Motor neuron (in vitro differentiated cells): ENCODE measurements around the gene C10orf90. TPM values are rescaled to one million over a fixed set of nuclear protein-coding genes. Genes with fewer than 3 reads are reported as not detected.

Experiments used
- ATAC-seq, 8 experiments: fragments of 200-7000 bp; cut with Tn5 transposase; replicated peaks in 6 of 8; 2 replicates each; pipeline ENCODE4 v1.8.0; 2021; ENCODE audit warnings: mild to moderate bottlenecking in 8 of 8, moderate library complexity in 8 of 8
- H3K27ac ChIP-seq, 2 donors: fragments of 250-450 bp; sonication (Bioruptor Pico); 2 replicates each; pipeline ENCODE4 v1.9.0; 2021; ENCODE audit warnings: antibody characterized with exemption in 2 of 2, mild to moderate bottlenecking in 2 of 2, moderate library complexity in 1 of 2
- H3K4me1 ChIP-seq, 2 donors: fragments of 250-450 bp; sonication (Bioruptor Pico); replicated peaks in 1 of 2; 2 replicates each; pipeline ENCODE4 v1.6.1; 2021; ENCODE audit warnings: antibody characterized with exemption in 2 of 2, mild to moderate bottlenecking in 2 of 2, moderate library complexity in 1 of 2
- H3K4me3 ChIP-seq, 5 donors: fragments of 250-450 bp; sonication (Bioruptor Pico); 2 replicates each; pipeline ENCODE4 v1.9.0; 2021; ENCODE audit warnings: antibody characterized with exemption in 5 of 5, mild to moderate bottlenecking in 5 of 5, moderate library complexity in 4 of 5
- WGBS, 10 experiments: fragments of 450-650 bp; shearing (Covaris generic); methylation state at CpG; one replicate each; pipeline ENCODE4 v1.0.0; 2022; 5-methylcytosine and 5-hydroxymethylcytosine counted together
- in situ Hi-C, 9 experiments: fragments of 400-800 bp; cut with MboI; loops; one replicate each; pipeline ENCODE4 v1.15.0; 2021; ENCODE audit warnings: low sequenced_read_pairs in 9 of 9, low pct_unique_long_range_greater_than_20kb in 2 of 9; ENCODE audit not compliant: unreplicated experiment in 9 of 9
- total RNA-seq, 8 experiments: library from RNA; unstranded; fragments of 300-600 nt; gene quantifications; 2 replicates each; pipeline versions ENCODE4 v1.2.3 to v1.2.4, GENCODE V29; 2022

C10orf90 gene
- total RNA-seq, 8 experiments from 2014 or later = 0.05 to 0.36 (median 0.23) TPM

- peak overlapping the region; percentile 35 to 55 for H3K27ac ChIP-seq
- in situ Hi-C loops = no loop called here
- ATAC-seq = no peak
- H3K4me3 ChIP-seq = no peak overlapping the region
- 80 to 100% methylated on average over 1 of the region's 1 CpG; no CpG with 5 or more reads in 8 of the 10 experiments for WGBS, 10 experiments
- peaks cover 12 to 24% of the 10 kb centered on the region in 2 donors for H3K4me1 ChIP-seq
Measured at GRCh38 chr10:126617208-126617607, 53.3 kb downstream of the C10orf90 start.

DNA sequence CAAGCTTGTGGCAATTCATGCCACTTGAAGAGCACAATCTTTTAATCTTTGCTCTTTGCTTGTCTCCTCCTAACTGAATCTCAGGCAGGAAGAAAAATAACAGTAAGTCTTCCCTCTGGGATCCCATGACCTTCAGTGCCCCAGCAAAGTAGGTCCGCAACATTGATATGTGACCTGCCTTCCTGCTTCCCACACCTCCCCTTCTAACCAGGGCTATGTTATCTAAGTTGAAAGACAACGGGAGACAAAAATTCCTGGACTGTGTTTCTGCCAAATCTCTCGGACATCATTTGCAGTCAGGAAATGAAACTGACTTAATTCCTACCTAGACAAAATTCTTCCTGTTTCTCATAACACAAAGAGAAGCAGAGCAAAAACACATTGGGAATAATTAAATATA lies 53.8 kb downstream of the C10orf90 start:
- in situ Hi-C loops = no loop called here
- ATAC-seq = no peak

DNA sequence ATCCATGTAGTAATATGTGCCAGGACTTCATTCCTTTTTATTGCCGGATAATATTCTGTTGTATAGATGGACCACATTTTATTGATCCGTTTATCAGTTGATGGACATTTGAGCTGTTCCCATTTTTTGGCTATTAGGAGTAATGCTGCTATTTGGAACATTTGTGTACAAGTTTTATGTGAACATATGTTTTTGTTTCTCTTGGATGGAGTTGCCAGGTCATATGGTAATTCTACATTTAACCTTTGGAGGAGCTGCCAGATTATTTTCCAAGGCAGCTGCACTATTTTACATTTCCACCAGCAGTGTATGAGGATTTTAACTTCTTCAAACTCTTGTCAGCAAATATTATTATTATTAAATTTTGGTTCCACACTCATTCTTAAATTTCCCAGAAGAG lies 59.2 kb downstream of the C10orf90 start:
- peak in 1 of 8 experiments; percentile 55 for ATAC-seq
- H3K4me3 ChIP-seq = no peak overlapping the region
- no peak overlapping the region for H3K27ac ChIP-seq
- in situ Hi-C loops = no loop called here
- WGBS, 10 experiments = 7 to 100% (median 92%) methylated on average over 1 to 2 of the region's 2 CpGs; no CpG with 5 or more reads in 3 of the 10 experiments
- peaks cover 0 to 2% of the 10 kb centered on the region in 2 donors for H3K4me1 ChIP-seq

More for the DNA sequence above, 53.8 kb downstream of the C10orf90 start:
- no peak overlapping the region for H3K27ac ChIP-seq
- no peak overlapping the region for H3K4me3 ChIP-seq
- peaks cover 12 to 24% of the 10 kb centered on the region in 2 donors for H3K4me1 ChIP-seq
- 50 to 100% (median 82%) methylated on average over 1 to 3 of the region's 3 CpGs for WGBS, 10 experiments

DNA sequence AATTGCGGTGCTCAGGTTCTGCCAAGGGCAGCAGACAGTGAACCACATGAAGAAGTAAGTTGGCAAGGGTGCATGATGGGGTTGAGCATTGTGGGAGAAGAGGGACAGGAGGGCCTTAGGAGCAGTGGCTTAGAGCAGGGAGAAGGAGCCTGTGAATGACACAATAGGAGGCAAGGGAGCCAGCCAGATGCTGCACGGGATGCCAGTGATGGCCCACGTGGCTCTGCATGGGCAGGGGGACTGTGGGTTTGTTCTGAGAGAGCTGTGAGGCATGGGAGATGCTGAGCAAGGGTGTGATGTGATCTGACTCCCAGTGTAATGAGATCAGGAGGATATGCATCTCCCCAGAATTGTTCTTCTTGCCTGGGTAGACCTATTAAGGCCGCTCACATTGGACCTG lies 60.9 kb downstream of the C10orf90 start:
- Histone ChIP-seq H3K4me3 (no peak overlapping the region), H3K27ac (no peak overlapping the region), H3K4me1 (no peaks in the 10 kb centered on the region)
- ATAC-seq = no peak
- in situ Hi-C loops = no loop called here
- WGBS, 10 experiments = 17 to 83% (median 74%) methylated on average over 1 to 4 of the region's 4 CpGs; no CpG with 5 or more reads in 6 of the 10 experiments

DNA sequence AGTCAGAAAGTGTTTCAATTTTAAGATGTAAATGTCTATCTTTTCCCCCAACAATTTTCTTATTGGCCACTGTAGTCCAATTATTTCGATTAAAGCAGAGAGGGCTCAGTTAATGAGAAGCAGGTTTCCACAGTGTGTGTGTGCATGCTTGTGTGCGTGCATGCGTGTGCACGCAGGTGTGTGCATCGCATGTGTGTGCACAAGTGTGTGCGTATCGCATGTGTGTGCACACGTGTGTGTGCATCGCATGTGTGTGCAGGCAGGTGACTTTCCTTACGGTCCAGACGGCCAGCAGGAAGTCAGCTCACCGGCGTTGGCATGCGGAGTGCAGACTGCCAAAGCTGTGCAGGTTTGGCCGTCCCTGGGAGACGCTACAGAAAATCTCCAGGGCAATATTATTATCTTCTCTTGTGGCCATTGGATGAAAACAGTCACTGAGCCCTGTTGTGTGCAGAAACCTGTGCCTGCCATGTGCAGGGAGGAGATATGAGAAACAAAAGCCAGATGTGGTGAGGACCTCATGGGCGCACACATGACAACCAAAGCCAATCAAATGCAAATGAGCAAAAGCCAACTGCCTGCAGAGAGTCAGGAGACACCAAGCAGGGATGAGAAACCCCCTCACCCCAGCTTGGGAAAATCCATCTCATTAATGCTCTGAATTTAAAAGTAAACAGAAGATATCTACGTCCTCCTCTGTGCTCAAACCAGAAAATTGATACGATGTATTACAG lies 70.4 kb downstream of the C10orf90 start:
- in situ Hi-C loops = no loop called here
- peak in 4 of 8 experiments; percentile 23 to 83 (median 56) for ATAC-seq
- Histone ChIP-seq H3K4me3 (no peak overlapping the region), H3K4me1 (peaks cover 6 to 12% of the 10 kb centered on the region in 2 donors), H3K27ac (no peak overlapping the region)
- WGBS, 10 experiments = 50 to 94% (median 63%) methylated on average over 1 to 13 of the region's 19 CpGs; no CpG with 5 or more reads in 1 of the 10 experiments

- Histone ChIP-seq H3K4me3 (no peak overlapping the region), H3K27ac (no peak overlapping the region), H3K4me1 (peaks cover 6 to 12% of the 10 kb centered on the region in 2 donors)
- peak in 7 of 8 experiments; percentile 17 to 88 (median 42) for ATAC-seq
- WGBS, 10 experiments = 33 to 88% (median 66%) methylated on average over 1 to 3 of the region's 3 CpGs; no CpG with 5 or more reads in 4 of the 10 experiments
- in situ Hi-C loops = no loop called here
Measured at GRCh38 chr10:126598009-126598408, 72.5 kb downstream of the C10orf90 start.

DNA sequence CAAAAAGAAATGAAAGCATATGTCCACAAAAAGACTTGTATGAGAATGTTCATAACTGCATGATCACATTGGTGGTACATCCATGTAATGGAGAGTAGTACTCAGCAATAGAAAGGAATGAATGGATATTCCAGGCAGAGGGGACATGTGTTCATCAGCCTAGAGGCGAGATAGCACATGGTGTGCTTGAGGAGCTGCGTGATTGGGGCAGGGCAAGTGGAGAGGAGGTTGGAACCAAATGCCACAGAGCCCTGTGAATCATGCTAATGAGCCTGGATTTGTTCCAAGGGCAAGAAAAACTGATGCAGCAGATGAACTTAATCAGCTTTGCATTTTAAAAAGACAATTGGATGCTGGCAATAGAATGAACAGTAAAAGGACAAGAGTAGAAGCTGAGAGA lies 73.3 kb downstream of the C10orf90 start:
- Histone ChIP-seq H3K4me1 (peaks cover 6 to 12% of the 10 kb centered on the region in 2 donors), H3K27ac (no peak overlapping the region), H3K4me3 (no peak overlapping the region)
- ATAC-seq = peak in 4 of 8 experiments; percentile 41 to 79 (median 58)
- WGBS, 10 experiments = 20 to 100% (median 80%) methylated on average over 1 to 2 of the region's 2 CpGs; no CpG with 5 or more reads in 3 of the 10 experiments
- in situ Hi-C loops = no loop called here

- in situ Hi-C loops = no loop called here
- no peak overlapping the region for H3K4me3 ChIP-seq
- WGBS, 10 experiments = 56 to 100% (median 93%) methylated on average over 1 to 3 of the region's 3 CpGs
- no peak overlapping the region for H3K27ac ChIP-seq
- peak in 2 of 8 experiments; percentile 15 to 48 for ATAC-seq
- peaks cover 2 to 5% of the 10 kb centered on the region in 2 donors for H3K4me1 ChIP-seq
Measured at GRCh38 chr10:126596472-126597016, 73.9 kb downstream of the C10orf90 start.

DNA sequence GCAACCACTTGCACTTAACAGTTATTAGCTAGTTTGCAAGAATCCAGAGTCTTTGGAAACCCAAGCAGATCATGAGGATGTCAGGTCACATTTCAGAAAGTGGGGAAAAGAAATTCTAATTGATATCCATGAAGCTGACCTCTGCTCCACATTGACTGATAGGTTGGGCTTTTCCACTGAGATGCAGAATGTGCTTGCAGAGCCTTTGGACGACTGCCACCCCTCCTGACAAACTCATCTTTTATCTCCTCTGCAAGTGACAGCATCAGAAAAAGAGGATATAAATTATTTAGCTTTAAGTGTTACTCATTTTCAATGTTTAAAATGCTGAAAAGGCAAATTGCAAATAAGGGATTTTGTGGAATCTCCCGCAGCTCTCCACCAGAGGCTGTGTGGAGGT lies 75.3 kb downstream of the C10orf90 start:
- peak in 2 of 8 experiments; percentile 40 to 53 for ATAC-seq
- Histone ChIP-seq H3K4me1 (peaks cover 0 to 1% of the 10 kb centered on the region in 2 donors), H3K27ac (no peak overlapping the region), H3K4me3 (no peak overlapping the region)
- WGBS, 10 experiments = 0 to 54% (median 40%) methylated on average over 1 to 2 of the region's 2 CpGs; no CpG with 5 or more reads in 4 of the 10 experiments
- in situ Hi-C loops = no loop called here

- WGBS, 10 experiments = 20 to 100% (median 83%) methylated on average over 1 to 4 of the region's 4 CpGs
- in situ Hi-C loops = no loop called here
- Histone ChIP-seq H3K4me1 (no peaks in the 10 kb centered on the region), H3K4me3 (no peak overlapping the region), H3K27ac (no peak overlapping the region)
- ATAC-seq = peak in 1 of 8 experiments; percentile 19
Measured at GRCh38 chr10:126593968-126594701, 76.4 kb downstream of the C10orf90 start.

DNA sequence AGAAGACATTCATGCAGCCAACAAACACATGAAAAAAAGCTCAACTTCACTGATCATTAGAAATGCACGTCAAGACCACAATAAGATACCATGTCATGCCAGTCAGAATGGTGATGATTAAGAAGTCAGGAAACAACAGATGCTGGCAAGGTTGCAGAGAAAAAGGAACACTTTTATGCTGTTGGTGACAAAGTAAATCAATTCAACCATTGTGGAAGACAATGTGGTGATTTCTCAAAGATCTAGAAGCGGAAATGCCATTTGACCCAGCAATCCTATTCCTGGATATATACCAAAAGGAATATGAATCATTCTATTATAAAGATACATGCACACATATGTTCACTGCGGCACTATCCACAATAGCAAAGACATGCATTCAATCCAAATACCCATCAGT lies 77.6 kb downstream of the C10orf90 start:
- Histone ChIP-seq H3K4me1 (no peaks in the 10 kb centered on the region), H3K4me3 (no peak overlapping the region), H3K27ac (no peak overlapping the region)
- 60 to 94% (median 92%) methylated on average over 1 to 3 of the region's 3 CpGs; no CpG with 5 or more reads in 1 of the 10 experiments for WGBS, 10 experiments
- no peak for ATAC-seq
- in situ Hi-C loops = no loop called here

DNA sequence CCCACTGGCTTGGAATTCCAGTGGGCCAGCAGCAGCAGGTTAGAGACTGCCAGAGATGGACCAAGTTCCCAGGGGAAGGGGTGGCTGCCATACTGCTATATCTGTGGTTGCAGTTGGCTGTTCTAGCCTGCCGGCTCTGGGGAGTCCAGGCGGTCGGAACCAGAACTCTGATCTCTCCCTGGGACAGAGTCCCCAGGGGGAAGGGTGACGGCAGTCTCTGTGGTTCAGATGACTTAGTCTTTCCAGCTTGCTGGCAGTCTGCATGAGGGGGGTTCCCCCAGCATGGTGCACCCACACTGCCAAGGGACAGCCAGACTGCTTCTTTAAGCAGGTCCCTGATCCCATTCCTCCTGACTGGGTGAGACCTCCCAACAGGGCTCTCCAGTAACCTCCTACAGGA lies 82.5 kb downstream of the C10orf90 start:
- H3K4me3 ChIP-seq = no peak overlapping the region
- no peak for ATAC-seq
- no peak overlapping the region for H3K27ac ChIP-seq
- in situ Hi-C loops = no loop called here
- peaks cover 0 to 3% of the 10 kb centered on the region in 2 donors for H3K4me1 ChIP-seq
- 67 to 100% (median 100%) methylated on average over 1 to 3 of the region's 4 CpGs; no CpG with 5 or more reads in 5 of the 10 experiments for WGBS, 10 experiments

- 40 to 100% (median 84%) methylated on average over 1 to 5 of the region's 5 CpGs; no CpG with 5 or more reads in 2 of the 10 experiments for WGBS, 10 experiments
- Histone ChIP-seq H3K27ac (no peak overlapping the region), H3K4me1 (peaks cover 0 to 3% of the 10 kb centered on the region in 2 donors), H3K4me3 (no peak overlapping the region)
- ATAC-seq = no peak
- in situ Hi-C loops = no loop called here
Measured at GRCh38 chr10:126586878-126587277, 83.6 kb downstream of the C10orf90 start.
